Activated naive CD8-positive, alpha-beta T cell treated with anti-CD3 and anti-CD28 coated beads, Interleukin-2, amount 50 U/mL, for 16 hours (primary cell): Measurements from ENCODE around the gene OR2K2.
"Not testable (repeated sequence)": the region's sequence is repeated elsewhere in the genome, so short reads cannot be mapped to it uniquely, and the experiment has no call there.

Experiments
- DNase-seq: peaks from one replicate; pipeline ENCODE4 v3.0.0-alpha.2; 2020; ENCODE audit warnings: low read depth, low spot score

OR2K2 gene

DNA sequence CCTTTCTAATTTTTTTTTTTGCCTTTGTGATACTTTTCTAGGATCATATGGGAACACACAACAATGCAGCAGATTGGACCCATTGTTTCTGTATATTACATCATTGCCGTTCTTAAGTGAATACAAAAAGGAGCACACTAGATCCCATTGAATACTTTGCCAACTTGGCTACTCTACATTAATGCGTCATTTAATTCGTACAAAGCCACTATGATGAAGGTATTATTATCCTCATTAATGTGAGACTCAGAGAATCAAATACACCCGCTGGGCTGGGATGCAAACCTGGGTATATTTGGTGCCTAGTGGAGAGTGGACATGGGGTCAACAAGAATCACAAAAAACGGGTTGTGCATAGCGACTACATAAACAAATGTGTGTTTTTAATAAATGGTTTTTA, 31.9 kb downstream of the OR2K2 start:
- DNase-seq, result no peak

DNA sequence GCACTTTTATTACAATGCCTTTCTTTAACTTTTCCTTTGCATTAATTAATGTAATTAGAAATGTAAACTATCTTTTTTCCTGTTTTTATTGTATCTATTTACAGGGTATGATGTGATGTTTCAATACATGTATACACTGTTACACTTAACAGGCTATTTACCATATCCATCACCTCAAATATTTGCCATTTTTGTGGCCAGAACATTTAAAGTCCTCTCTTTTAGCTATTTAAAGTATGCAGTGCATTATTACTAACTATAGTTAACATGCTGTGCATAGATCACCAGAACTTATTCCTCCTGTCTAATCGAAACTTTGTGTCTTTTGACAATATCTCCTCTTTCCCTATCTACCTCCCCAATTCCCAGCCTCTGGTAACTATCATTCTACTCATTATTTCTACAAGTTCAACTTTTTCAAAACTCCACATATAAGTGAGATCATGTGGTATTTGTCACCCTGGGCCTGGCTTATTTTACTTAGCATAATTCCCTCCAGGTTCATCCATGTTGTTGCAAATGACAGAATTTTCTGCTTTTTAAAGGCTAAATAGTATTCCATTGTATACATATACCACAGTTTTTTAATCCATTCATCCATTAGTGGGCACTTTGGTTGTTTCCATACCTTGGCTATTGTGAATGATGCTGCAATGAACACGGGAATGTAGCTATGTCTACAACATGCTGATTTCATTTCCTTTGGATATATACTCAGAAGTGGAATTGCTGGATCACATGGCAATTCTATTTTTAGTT, 32.8 kb downstream of the OR2K2 start:
- no peak for DNase-seq

DNA sequence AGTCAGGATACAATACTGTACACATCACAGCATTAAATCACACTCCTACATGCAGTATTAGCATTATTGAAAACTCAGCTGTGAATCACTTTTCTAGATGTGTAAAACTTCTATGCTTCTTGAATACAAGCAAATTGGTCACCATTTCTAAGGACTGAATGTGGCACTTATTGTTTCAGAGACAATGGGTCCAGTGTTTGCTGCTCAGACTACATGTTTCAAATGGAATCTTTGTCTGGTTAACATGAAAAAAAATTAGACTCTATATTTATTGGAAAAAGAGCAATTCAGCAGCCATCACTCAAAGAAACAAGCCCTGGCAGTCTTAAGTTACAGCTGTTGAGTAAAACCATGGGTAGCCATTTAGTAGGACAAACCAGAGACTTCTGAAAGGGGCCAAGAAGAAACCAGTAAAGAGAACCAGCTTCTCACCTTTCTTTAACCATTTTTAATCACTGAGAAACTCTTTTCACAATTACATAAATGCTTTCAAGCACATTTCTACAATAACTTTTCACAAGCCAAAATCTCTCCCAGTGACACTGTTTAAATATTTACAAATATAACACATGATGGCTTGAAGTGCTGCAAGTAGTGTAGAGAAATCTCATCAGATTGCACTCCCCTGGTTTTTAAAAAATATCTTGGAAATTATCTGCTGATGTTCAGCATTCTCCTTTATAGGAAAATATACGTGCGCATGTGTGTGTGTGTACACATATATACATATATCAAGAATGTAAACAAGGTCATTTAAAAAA, 35.2 kb downstream of the OR2K2 start:
- no peak for DNase-seq

- no peak for DNase-seq
Observed at GRCh38 chr9:111287127-111287526, 42.9 kb downstream of the OR2K2 start.

DNA sequence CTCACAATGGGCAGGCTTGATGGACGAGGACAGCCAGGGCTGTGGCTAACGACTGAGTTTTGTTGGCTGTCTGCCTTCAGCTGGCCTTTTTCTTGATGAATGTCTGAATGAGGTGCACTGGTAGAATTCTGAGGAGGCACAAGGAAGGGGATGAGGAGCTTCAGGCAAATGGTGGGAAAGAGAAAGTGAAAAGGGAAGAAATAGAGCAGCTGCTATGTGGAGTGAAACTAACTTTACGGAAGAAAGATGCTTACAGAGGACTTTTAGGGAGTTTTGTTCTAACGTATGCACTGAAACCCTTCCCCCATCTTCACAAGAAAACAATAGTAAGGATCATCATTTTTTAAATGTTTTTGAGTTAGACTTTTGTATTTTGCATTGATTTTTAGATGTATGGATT, 45.3 kb downstream of the OR2K2 start:
- no peak for DNase-seq

GRCh38 chr9:111282845-111283244, 47.2 kb downstream of the OR2K2 start:
- no peak for DNase-seq

GRCh38 chr9:111280795-111281194, 49.2 kb downstream of the OR2K2 start:
- DNase-seq, result not testable (repeated sequence)
